Measurements from ENCODE around the gene ROR2. TPM values are rescaled to one million over a fixed set of nuclear protein-coding genes. Genes with fewer than 3 reads are reported as not detected.

The ROR2 gene
- total RNA-seq, 4 donors from 2014 or later, result 9.5 to 17.7 (median 15.9) TPM

GRCh38 chr9:91945277-91946085 is 4.5 kb downstream of the ROR2 start:
- TF ChIP-seq POLR2A (IDR thresholded peaks at IDR 0.05) (peak in 1 of 2 donors; percentile 16), CTCF (IDR thresholded peaks at IDR 0.05) (peak in 1 of 6 experiments; percentile 10)
- Histone ChIP-seq H3K4me1 (peaks cover 19 to 30% of the 10 kb centered on the region in 2 donors), H3K4me3 (replicated peaks in 1 of 3) (no peak overlapping the region), H3K9me3 (no peaks in the 10 kb centered on the region), H3K27ac (peak overlapping the region in 2 of 3 donors; percentile 59 to 66), H3K36me3 (no peaks in the 10 kb centered on the region), H3K27me3 (no peaks in the 10 kb centered on the region)
- peak; percentile 70 to 76 for DNase-seq
- WGBS, 2 donors, result 9 to 14% methylated on average over 10 of the region's 10 CpGs
- intact Hi-C loops (cut with DNase I), result loop anchor here (10.0 kb wide), 1 partner anchor 101 kb away; no protein-coding TSS in a partner anchor

GRCh38 chr9:91944711-91945110 is 5.3 kb downstream of the ROR2 start:
- intact Hi-C loops (cut with DNase I), result loop anchor here (10.0 kb wide), 1 partner anchor 100 kb away; no protein-coding TSS in a partner anchor
- DNase-seq, result no peak
- Histone ChIP-seq H3K4me3 (replicated peaks in 1 of 3) (no peak overlapping the region), H3K27ac (peak overlapping the region in 1 of 3 donors; percentile 66), H3K36me3 (no peaks in the 10 kb centered on the region), H3K9me3 (no peaks in the 10 kb centered on the region), H3K4me1 (peaks cover 19 to 30% of the 10 kb centered on the region in 2 donors), H3K27me3 (no peaks in the 10 kb centered on the region)
- TF ChIP-seq POLR2A (IDR thresholded peaks at IDR 0.05) (no peak), CTCF (IDR thresholded peaks at IDR 0.05) (no peak)
- 66 to 79% methylated on average over 6 of the region's 6 CpGs for WGBS, 2 donors

GRCh38 chr9:91943478-91944470 is 6.3 kb downstream of the ROR2 start:
- intact Hi-C loops (cut with DNase I), result loop anchor here (10.0 kb wide), 1 partner anchor 99 kb away; no protein-coding TSS in a partner anchor
- H3K4me3 ChIP-seq (replicated peaks in 1 of 3), result no peak overlapping the region
- 93 to 94% methylated on average over 8 of the region's 8 CpGs for WGBS, 2 donors
- no peaks in the 10 kb centered on the region for H3K27me3 ChIP-seq
- no peak overlapping the region for H3K27ac ChIP-seq
- TF ChIP-seq POLR2A (IDR thresholded peaks at IDR 0.05) (no peak), CTCF (IDR thresholded peaks at IDR 0.05) (no peak)
- H3K4me1 ChIP-seq, result peaks cover 19 to 30% of the 10 kb centered on the region in 2 donors
- DNase-seq, result no peak
- H3K9me3 ChIP-seq, result no peaks in the 10 kb centered on the region
- no peaks in the 10 kb centered on the region for H3K36me3 ChIP-seq

- no peaks in the 10 kb centered on the region for H3K9me3 ChIP-seq
- no peak for TF ChIP-seq POLR2A (IDR thresholded peaks at IDR 0.05)
- TF ChIP-seq CTCF (IDR thresholded peaks at IDR 0.05), result no peak
- H3K27ac ChIP-seq, result no peak overlapping the region
- H3K4me3 ChIP-seq (replicated peaks in 1 of 3), result no peak overlapping the region
- H3K27me3 ChIP-seq, result no peaks in the 10 kb centered on the region
- H3K36me3 ChIP-seq, result no peaks in the 10 kb centered on the region
- no peak for DNase-seq
- H3K4me1 ChIP-seq, result peaks cover 14 to 19% of the 10 kb centered on the region in 2 donors
- intact Hi-C loops (cut with DNase I), result loop anchor here (10.0 kb wide), 1 partner anchor 97 kb away; no protein-coding TSS in a partner anchor
- 88% methylated on average over 5 of the region's 5 CpGs for WGBS, 2 donors
These were observed 7.8 kb downstream of the ROR2 start for GRCh38 chr9:91942201-91942600.

All from thyroid gland (tissue), 4 donors.